Right lobe of liver (tissue), 6 donors: Measurements from ENCODE around the gene UNC5B. TPM values are rescaled to one million over a fixed set of nuclear protein-coding genes. Genes with fewer than 3 reads are reported as not detected.
A peak's percentile ranks its signal among the peaks of the same experiment; 100 is the strongest.

Source experiments
- ATAC-seq, 4 donors: fragments of 200-7000 bp; cut with Tn5 transposase; one replicate each; pipeline ENCODE4 v1.9.1; 2020; ENCODE audit warnings: mild to moderate bottlenecking in 4 of 4, moderate library complexity in 4 of 4
- DNase-seq, 3 donors: peaks; one replicate each; pipeline ENCODE4 v3.0.0-alpha.2; 2020
- H3K27ac ChIP-seq, 3 donors: fragments of 200-600 bp; one replicate each; pipeline ENCODE4 v1.8.0; 2022
- H3K27me3 ChIP-seq, 2 donors: fragments of 200-600 bp; one replicate each; pipeline ENCODE4 v1.8.0; 2022
- H3K36me3 ChIP-seq, 4 donors: fragments of 200-600 bp; sonication (generic) in 1 of 4; one replicate each; pipeline versions ENCODE4 v1.5.1 to v1.8.0; 2017 to 2022; ENCODE audit warnings: control low read depth in 1 of 4
- H3K4me1 ChIP-seq, 4 donors: fragments of 200-600 bp; sonication (generic) in 1 of 4; one replicate each; pipeline versions ENCODE4 v1.5.1 to v1.8.0; 2017 to 2022; ENCODE audit warnings: control low read depth in 1 of 4
- H3K4me3 ChIP-seq, 3 donors: fragments of 200-600 bp; one replicate each; pipeline ENCODE4 v1.8.0; 2022
- H3K9me3 ChIP-seq, 4 donors: fragments of 200-600 bp; sonication (generic) in 1 of 4; one replicate each; pipeline versions ENCODE4 v1.5.1 to v1.8.0; 2017 to 2022; ENCODE audit warnings: control low read depth in 1 of 4
- CTCF ChIP-seq, 4 donors: fragments of 200-600 bp in 3 of 4; fragments of 450-650 bp in 1 of 4; IDR thresholded peaks; one replicate each; pipeline versions ENCODE4 v1.5.1 to v1.8.0; 2016 to 2022; ENCODE audit warnings: antibody characterized with exemption in 4 of 4, mild to moderate bottlenecking in 2 of 4
- POLR2A ChIP-seq: fragments of 450-650 bp; IDR thresholded peaks from one replicate; pipeline ENCODE4 v1.6.1; 2017; ENCODE audit warnings: antibody characterized with exemption, mild to moderate bottlenecking
- WGBS: methylation state at CpG from one replicate; pipeline ENCODE4 v1.1.6; 2018; ENCODE audit warnings: low coverage, low lambda C conversion rate; ENCODE audit not compliant: insufficient coverage; ENCODE audit errors: missing lambda C conversion rate; 5-methylcytosine and 5-hydroxymethylcytosine counted together
- intact Hi-C, 2 donors: fragments of 100-400 bp; cut with DNase I; formaldehyde crosslinking; loops; one replicate each; pipeline versions ENCODE4 v1.11.2 to v1.14.1; 2022
- total RNA-seq, 6 experiments: library from RNA; depleted of rRNA in 2 of 6; stranded (reverse); fragments of >200 nt in 2 of 6; fragmentation: NEBNext Ultra II Directional in 3 of 6; extraction: Animal tissue kit (Norgen Biotek cat#: 25700) in 3 of 6; gene quantifications; one replicate each; pipeline versions ENCODE4 v1.1.0 to v1.2.4, GENCODE V29; 2016 to 2023
- donor health status: DM: no; HTN: yes; CAD: no.
- donor health status: DM: no; HTN: no; CAD: no.
- donor health status: DM: no; HTN: no; CAD: no.
- donor health status: DM: no; HTN: yes; CAD: no.
- donor health status: DM: no; HTN: yes; CAD: no.

UNC5B gene
- total RNA-seq, 6 experiments from 2014 or later: 1.0 to 6.2 (median 2.1) TPM

GRCh38 chr10:71336632-71337031 lies 124.3 kb downstream of the UNC5B start:
- Histone ChIP-seq H3K9me3 (no peaks in the 10 kb centered on the region), H3K27ac (peak overlapping the region in 1 of 3 donors; percentile 92), H3K36me3 (no peaks in the 10 kb centered on the region), H3K4me3 (no peak overlapping the region), H3K4me1 (peaks cover 0 to 96% (median 37%) of the 10 kb centered on the region in 4 donors), H3K27me3 (no peaks in the 10 kb centered on the region)
- DNase-seq: no peak
- TF ChIP-seq CTCF (IDR thresholded peaks at IDR 0.05): no peak
- TF ChIP-seq POLR2A: no peak
- no peak for ATAC-seq
- intact Hi-C loops: no loop called here
- 79% methylated on average over 3 of the region's 6 CpGs for WGBS

GRCh38 chr10:71337219-71337701 lies 124.9 kb downstream of the UNC5B start:
- Histone ChIP-seq H3K36me3 (no peaks in the 10 kb centered on the region), H3K27ac (peak overlapping the region; percentile 17 to 92 (median 21)), H3K9me3 (no peaks in the 10 kb centered on the region), H3K27me3 (no peaks in the 10 kb centered on the region), H3K4me3 (peak overlapping the region in 2 of 3 donors; percentile 9 to 36), H3K4me1 (peaks cover 0 to 96% (median 37%) of the 10 kb centered on the region in 4 donors)
- TF ChIP-seq POLR2A: no peak
- no peak for TF ChIP-seq CTCF (IDR thresholded peaks at IDR 0.05)
- 34% methylated on average over 3 of the region's 13 CpGs for WGBS
- DNase-seq (peak; percentile 77 to 94 (median 90)), ATAC-seq (peak; percentile 65 to 85 (median 76))
- intact Hi-C loops: no loop called here

GRCh38 chr10:71338728-71339495 lies 126.5 kb downstream of the UNC5B start:
- TF ChIP-seq POLR2A (no peak), CTCF (IDR thresholded peaks at IDR 0.05) (no peak)
- DNase-seq (no peak), ATAC-seq (no peak)
- Histone ChIP-seq H3K27me3 (no peaks in the 10 kb centered on the region), H3K27ac (peak overlapping the region in 1 of 3 donors; percentile 92), H3K4me1 (peaks cover 0 to 94% (median 38%) of the 10 kb centered on the region in 4 donors), H3K4me3 (no peak overlapping the region), H3K36me3 (no peaks in the 10 kb centered on the region), H3K9me3 (no peaks in the 10 kb centered on the region)
- 97% methylated on average over 5 of the region's 13 CpGs for WGBS
- intact Hi-C loops: no loop called here

GRCh38 chr10:71339796-71340589 lies 127.6 kb downstream of the UNC5B start:
- H3K27ac ChIP-seq: peak overlapping the region in 2 of 3 donors; percentile 10 to 92
- 40% methylated on average over 8 of the region's 10 CpGs for WGBS
- TF ChIP-seq POLR2A (peak; percentile 24), CTCF (IDR thresholded peaks at IDR 0.05) (no peak)
- DNase-seq: peak; percentile 79 to 92 (median 85)
- H3K4me3 ChIP-seq: no peak overlapping the region
- H3K4me1 ChIP-seq: peaks cover 0 to 93% (median 33%) of the 10 kb centered on the region in 4 donors
- intact Hi-C loops: no loop called here
- H3K27me3 ChIP-seq: no peaks in the 10 kb centered on the region
- no peaks in the 10 kb centered on the region for H3K36me3 ChIP-seq
- no peaks in the 10 kb centered on the region for H3K9me3 ChIP-seq
- ATAC-seq: peak; percentile 58 to 83 (median 68)
